Hepatocyte (in vitro differentiated cells): ENCODE results near the gene CYTH4. TPM values are rescaled to one million over a fixed set of nuclear protein-coding genes. Genes with fewer than 3 reads are reported as not detected.

Source experiments
- DNase-seq: peaks from one replicate; pipeline ENCODE4 v3.0.0-alpha.2; 2016; ENCODE audit warnings: low spot score
- H2AFZ ChIP-seq: fragments of 200-600 bp; sonication (generic); 2 replicates; pipeline ENCODE4 v1.6.0; 2016; ENCODE audit warnings: antibody characterized with exemption, mild to moderate bottlenecking
- H3K27ac ChIP-seq: fragments of 200-600 bp; sonication (generic); 2 replicates; pipeline ENCODE4 v1.5.1; 2016; ENCODE audit warnings: mild to moderate bottlenecking
- H3K27me3 ChIP-seq: fragments of 200-600 bp; sonication (generic); 2 replicates; pipeline ENCODE4 v1.6.1; 2016
- H3K36me3 ChIP-seq: fragments of 200-600 bp; sonication (generic); replicated peaks from 2 replicates; pipeline ENCODE4 v1.5.1; 2016; ENCODE audit warnings: low read depth; ENCODE audit not compliant: insufficient read depth
- H3K4me1 ChIP-seq: fragments of 200-600 bp; sonication (generic); 2 replicates; pipeline ENCODE4 v1.5.1; 2016; ENCODE audit warnings: mild to moderate bottlenecking, moderate library complexity; ENCODE audit not compliant: insufficient read depth
- H3K4me2 ChIP-seq: fragments of 200-600 bp; sonication (generic); 2 replicates; pipeline ENCODE4 v1.6.0; 2016
- H3K4me3 ChIP-seq: fragments of 200-600 bp; sonication (generic); 2 replicates; pipeline ENCODE4 v1.5.1; 2016; ENCODE audit warnings: mild to moderate bottlenecking
- H3K79me2 ChIP-seq: fragments of 200-600 bp; sonication (generic); 2 replicates; pipeline ENCODE4 v1.6.0; 2017; ENCODE audit warnings: mild to moderate bottlenecking
- H3K9me2 ChIP-seq: fragments of 200-600 bp; sonication (generic); replicated peaks from 2 replicates; pipeline ENCODE4 v1.6.0; 2017; ENCODE audit warnings: mild to moderate bottlenecking; ENCODE audit not compliant: insufficient read depth
- H3K9me3 ChIP-seq: fragments of 200-600 bp; sonication (generic); 2 replicates; pipeline ENCODE4 v1.5.1; 2016; ENCODE audit warnings: low read depth, mild to moderate bottlenecking
- H4K20me1 ChIP-seq: fragments of 200-600 bp; sonication (generic); 2 replicates; pipeline ENCODE4 v1.6.0; 2016; ENCODE audit warnings: mild to moderate bottlenecking; ENCODE audit not compliant: insufficient read depth, poor library complexity, severe bottlenecking
- CTCF ChIP-seq: fragments of 200-600 bp; sonication (generic); IDR thresholded peaks from 2 replicates; pipeline ENCODE4 v1.5.1; 2016; ENCODE audit warnings: antibody characterized with exemption, mild to moderate bottlenecking; ENCODE audit not compliant: poor library complexity
- EZH2 ChIP-seq: fragments of 200-600 bp; sonication (generic); IDR thresholded peaks from 2 replicates; pipeline ENCODE4 v1.6.1; 2016; ENCODE audit warnings: antibody characterized with exemption, mild to moderate bottlenecking, borderline replicate concordance
- EZH2phosphoT487 ChIP-seq: fragments of 200-600 bp; sonication (generic); IDR thresholded peaks from one replicate; pipeline ENCODE4 v1.6.1; 2018; ENCODE audit warnings: antibody characterized with exemption, mild to moderate bottlenecking, low read depth, moderate library complexity; ENCODE audit not compliant: unreplicated experiment, severe bottlenecking
- WGBS: methylation state at CpG from one replicate; pipeline ENCODE4 v1.1.6; 2016; ENCODE audit warnings: low lambda C conversion rate; ENCODE audit errors: missing lambda C conversion rate; 5-methylcytosine and 5-hydroxymethylcytosine counted together
- polyA plus RNA-seq: library from polyadenylated mRNA; unstranded; fragments of >200 nt; fragmentation: Nextera tagmentation; extraction: Ambion mirVana; gene quantifications from 2 replicates; pipeline ENCODE4 v1.2.1, GENCODE V29; 2016
- total RNA-seq: library from RNA; depleted of rRNA; stranded (reverse); fragments of >200 nt; gene quantifications from 2 replicates; pipeline ENCODE4 v1.2.3, GENCODE V29; 2014

The CYTH4 gene
- total and polyA plus RNA-seq, 2 experiments from 2014 or later = 0.57 to 0.94 TPM

GRCh38 chr22:37292641-37293040 is 10.3 kb downstream of the CYTH4 start:
- no peak overlapping the region for H3K4me2 ChIP-seq
- H4K20me1 ChIP-seq = no peaks in the 10 kb centered on the region
- no peaks in the 10 kb centered on the region for H3K27me3 ChIP-seq
- H3K36me3 ChIP-seq = no peaks in the 10 kb centered on the region
- H3K4me3 ChIP-seq = no peak overlapping the region
- H3K9me2 ChIP-seq = no peaks in the 10 kb centered on the region
- 89% methylated on average over 13 of the region's 13 CpGs for WGBS
- TF ChIP-seq CTCF = no peak
- no peak for TF ChIP-seq EZH2phosphoT487
- TF ChIP-seq EZH2 = no peak
- H3K79me2 ChIP-seq = no peaks in the 10 kb centered on the region
- H2AFZ ChIP-seq = no peak overlapping the region
- no peak overlapping the region for H3K27ac ChIP-seq
- DNase-seq = no peak
- no peaks in the 10 kb centered on the region for H3K9me3 ChIP-seq
- no peaks in the 10 kb centered on the region for H3K4me1 ChIP-seq

GRCh38 chr22:37293172-37293571 is 10.9 kb downstream of the CYTH4 start:
- Histone ChIP-seq H2AFZ (no peak overlapping the region), H3K4me3 (no peak overlapping the region), H3K4me2 (no peak overlapping the region), H3K27me3 (no peaks in the 10 kb centered on the region), H3K9me3 (no peaks in the 10 kb centered on the region), H3K9me2 (no peaks in the 10 kb centered on the region), H3K4me1 (no peaks in the 10 kb centered on the region), H3K27ac (no peak overlapping the region), H3K36me3 (no peaks in the 10 kb centered on the region), H4K20me1 (no peaks in the 10 kb centered on the region), H3K79me2 (no peaks in the 10 kb centered on the region)
- no peak for DNase-seq
- TF ChIP-seq CTCF = no peak
- TF ChIP-seq EZH2 = no peak
- TF ChIP-seq EZH2phosphoT487 = no peak
- WGBS = 93% methylated on average over 3 of the region's 3 CpGs

GRCh38 chr22:37294747-37295146 is 12.4 kb downstream of the CYTH4 start:
- Histone ChIP-seq H3K27ac (no peak overlapping the region), H4K20me1 (no peaks in the 10 kb centered on the region), H3K36me3 (no peaks in the 10 kb centered on the region), H3K4me1 (no peaks in the 10 kb centered on the region), H3K4me2 (no peak overlapping the region), H3K4me3 (no peak overlapping the region), H3K27me3 (no peaks in the 10 kb centered on the region), H3K79me2 (no peaks in the 10 kb centered on the region), H3K9me3 (no peaks in the 10 kb centered on the region), H2AFZ (no peak overlapping the region), H3K9me2 (no peaks in the 10 kb centered on the region)
- TF ChIP-seq EZH2 = no peak
- no peak for TF ChIP-seq EZH2phosphoT487
- no peak for TF ChIP-seq CTCF
- DNase-seq = no peak
- 80% methylated on average over 8 of the region's 9 CpGs for WGBS
